Thoracic aorta (tissue), 2 donors: Measurements from ENCODE around the gene ZNF799. TPM values are rescaled to one million over a fixed set of nuclear protein-coding genes. Genes with fewer than 3 reads are reported as not detected.
A peak's percentile ranks its signal among the peaks of the same experiment; 100 is the strongest.

ENCODE experiments used
- ATAC-seq: fragments of 150-250 bp; one replicate; pipeline ENCODE4 v1.8.0; 2017; ENCODE audit warnings: low read depth; ENCODE audit not compliant: insufficient number of reproducible peaks, low FRiP score
- DNase-seq: peaks from one replicate; pipeline ENCODE4 v3.0.0-alpha.2; 2020; ENCODE audit warnings: low spot score
- H3K27ac ChIP-seq, 2 donors: fragments of 200-600 bp; sonication (generic); 1 replicate in 1 of 2; 2 replicates in 1 of 2; pipeline ENCODE4 v1.5.1; 2016; ENCODE audit warnings: mild to moderate bottlenecking in 2 of 2, moderate library complexity in 2 of 2
- H3K27me3 ChIP-seq: fragments of 200-600 bp; sonication (generic); replicated peaks from 2 replicates; pipeline ENCODE4 v1.6.0; 2016; ENCODE audit warnings: mild to moderate bottlenecking; ENCODE audit not compliant: insufficient read depth
- H3K36me3 ChIP-seq: fragments of 200-600 bp; sonication (generic); one replicate; pipeline ENCODE4 v1.5.1; 2016
- H3K4me1 ChIP-seq, 2 donors: fragments of 200-600 bp; sonication (generic); 1 replicate in 1 of 2; 2 replicates in 1 of 2; pipeline versions ENCODE4 v1.5.1 to v1.6.0; 2016; ENCODE audit warnings: low read depth in 2 of 2, mild to moderate bottlenecking in 1 of 2; ENCODE audit not compliant: control insufficient read depth in 1 of 2
- H3K4me3 ChIP-seq: fragments of 200-600 bp; sonication (generic); 2 replicates; pipeline ENCODE4 v1.5.1; 2016; ENCODE audit warnings: mild to moderate bottlenecking
- H3K9me3 ChIP-seq: fragments of 200-600 bp; sonication (generic); 2 replicates; pipeline ENCODE4 v1.5.1; 2016
- CTCF ChIP-seq: fragments of 200-600 bp; sonication (generic); IDR thresholded peaks from one replicate; pipeline ENCODE4 v1.5.1; 2019; ENCODE audit warnings: antibody characterized with exemption
- total RNA-seq, 2 donors: library from RNA; depleted of rRNA; stranded (reverse); fragments of >200 nt; gene quantifications; one replicate each; pipeline versions ENCODE4 v1.1.0 to v1.2.3, GENCODE V29; 2016

ZNF799 gene
- total RNA-seq, 2 donors from 2014 or later, result 6.8 to 7.6 TPM

GRCh38 chr19:12380444-12380737 lies 20.7 kb downstream of the ZNF799 start:
- Histone ChIP-seq H3K36me3 (peaks cover 16% of the 10 kb centered on the region), H3K4me1 (no peaks in the 10 kb centered on the region), H3K27ac (no peak overlapping the region), H3K9me3 (peaks cover 30% of the 10 kb centered on the region), H3K27me3 (no peaks in the 10 kb centered on the region), H3K4me3 (no peak overlapping the region)
- TF ChIP-seq CTCF, result no peak
- ATAC-seq (no peak), DNase-seq (no peak)

- Histone ChIP-seq H3K4me3 (no peak overlapping the region), H3K27ac (no peak overlapping the region), H3K9me3 (peaks cover 30% of the 10 kb centered on the region), H3K4me1 (no peaks in the 10 kb centered on the region), H3K27me3 (no peaks in the 10 kb centered on the region), H3K36me3 (peaks cover 16% of the 10 kb centered on the region)
- TF ChIP-seq CTCF, result no peak
- DNase-seq (no peak), ATAC-seq (no peak)
These were observed 21.2 kb downstream of the ZNF799 start for GRCh38 chr19:12379732-12380443.

GRCh38 chr19:12374026-12374425 lies 27.0 kb downstream of the ZNF799 start:
- peaks cover 9% of the 10 kb centered on the region for H3K9me3 ChIP-seq
- H3K36me3 ChIP-seq, result no peaks in the 10 kb centered on the region
- no peak overlapping the region for H3K4me3 ChIP-seq
- no peaks in the 10 kb centered on the region for H3K4me1 ChIP-seq
- ATAC-seq (no peak), DNase-seq (no peak)
- H3K27ac ChIP-seq, result no peak overlapping the region
- no peak for TF ChIP-seq CTCF
- no peaks in the 10 kb centered on the region for H3K27me3 ChIP-seq

GRCh38 chr19:12365236-12366162 lies 35.6 kb downstream of the ZNF799 start, which contains the start of gene ZNF442:
TSS of gene ZNF442 (minus strand) at chr19:12365683. CDS start at chr19:12363631, 2,052 bp downstream.
- Histone ChIP-seq H3K27me3 (no peaks in the 10 kb centered on the region), H3K4me3 (peak within 1 kb of the TSS; percentile 91), H3K36me3 (no peaks in the 10 kb centered on the region), H3K9me3 (no peaks in the 10 kb centered on the region), H3K27ac (peak within 1 kb of the TSS; percentile 83 to 88), H3K4me1 (peaks cover 3 to 20% of the 10 kb centered on the region in 2 donors)
- peak; percentile 55 for TF ChIP-seq CTCF
- ATAC-seq (peak; percentile 93), DNase-seq (peak; percentile 93)
